Peyer's patch (tissue), 4 donors: ENCODE data around the gene PRIM1.

Experiments used
- CTCF ChIP-seq, 6 experiments: fragments of 450-650 bp in 4 of 6; fragments of 200-600 bp in 2 of 6; sonication (generic) in 1 of 6; IDR thresholded peaks; one replicate each; pipeline ENCODE4 v1.5.1; 2017 to 2019; ENCODE audit warnings: antibody characterized with exemption in 6 of 6, mild to moderate bottlenecking in 3 of 6, moderate library complexity in 1 of 6
- POLR2A ChIP-seq, 2 donors: fragments of 450-650 bp; IDR thresholded peaks; one replicate each; pipeline ENCODE4 v1.5.1; 2017; ENCODE audit warnings: antibody characterized with exemption in 2 of 2, mild to moderate bottlenecking in 2 of 2, moderate library complexity in 2 of 2

GRCh38 chr12:56781726-56782125 lies 29.6 kb upstream of the PRIM1 start:
- no peak for TF ChIP-seq CTCF (IDR thresholded peaks at IDR 0.05)
- TF ChIP-seq POLR2A (IDR thresholded peaks at IDR 0.05) = no peak
